Neural progenitor cell (in vitro differentiated cells): ENCODE results near the gene CSNK1G3. TPM values are rescaled to one million over a fixed set of nuclear protein-coding genes. Genes with fewer than 3 reads are reported as not detected.
"Not testable (repeated sequence)": the region's sequence is repeated elsewhere in the genome, so short reads cannot be mapped to it uniquely, and the experiment has no call there.

ENCODE experiments used
- DNase-seq: peaks from one replicate; pipeline ENCODE4 v3.0.0-alpha.2; 2016; ENCODE audit warnings: low spot score
- H2AFZ ChIP-seq: fragments of 200-600 bp; sonication (generic); replicated peaks from 2 replicates; pipeline ENCODE4 v1.6.1; 2016; ENCODE audit warnings: antibody characterized with exemption
- H3F3A ChIP-seq: fragments of 200-600 bp; sonication (generic); 2 replicates; pipeline ENCODE4 v1.6.1; 2016; ENCODE audit warnings: antibody characterized with exemption, low read depth
- H3K27ac ChIP-seq: fragments of 200-600 bp; sonication (generic); 2 replicates; pipeline ENCODE4 v1.5.1; 2016; ENCODE audit warnings: mild to moderate bottlenecking
- H3K27me3 ChIP-seq: fragments of 200-600 bp; sonication (generic); 2 replicates; pipeline ENCODE4 v1.6.1; 2016; ENCODE audit warnings: mild to moderate bottlenecking, moderate library complexity
- H3K36me3 ChIP-seq: fragments of 200-600 bp; sonication (generic); 2 replicates; pipeline ENCODE4 v1.5.1; 2016
- H3K4me1 ChIP-seq: fragments of 200-600 bp; sonication (generic); 2 replicates; pipeline ENCODE4 v1.6.1; 2016; ENCODE audit warnings: mixed run types
- H3K4me2 ChIP-seq: fragments of 200-600 bp; sonication (generic); 2 replicates; pipeline ENCODE4 v1.6.1; 2016
- H3K4me3 ChIP-seq: fragments of 200-600 bp; sonication (generic); 2 replicates; pipeline ENCODE4 v1.5.1; 2016
- H3K79me2 ChIP-seq: fragments of 200-600 bp; sonication (generic); 2 replicates; pipeline ENCODE4 v1.6.1; 2016; ENCODE audit warnings: low read depth
- H3K9ac ChIP-seq: fragments of 200-600 bp; sonication (generic); 2 replicates; pipeline ENCODE4 v1.6.1; 2016
- H3K9me3 ChIP-seq: fragments of 200-600 bp; sonication (generic); 2 replicates; pipeline ENCODE4 v1.5.1; 2016; ENCODE audit warnings: low read depth
- H4K20me1 ChIP-seq: fragments of 200-600 bp; sonication (generic); 2 replicates; pipeline ENCODE4 v1.6.1; 2016; ENCODE audit warnings: low read depth
- H3K27ac Mint-ChIP-seq: 3 replicates; pipeline ENCODE4 v1.8.0; 2021; ENCODE audit warnings: mixed read lengths
- H3K27me3 Mint-ChIP-seq: 2 replicates; pipeline ENCODE4 v1.8.0; 2022; ENCODE audit warnings: low read depth, mild to moderate bottlenecking, inconsistent platforms, moderate library complexity, mixed read lengths; ENCODE audit not compliant: insufficient read depth
- H3K36me3 Mint-ChIP-seq: 3 replicates; pipeline ENCODE4 v1.8.0; 2021; ENCODE audit warnings: mixed read lengths
- H3K4me1 Mint-ChIP-seq: 3 replicates; pipeline ENCODE4 v1.8.0; 2021; ENCODE audit warnings: mixed read lengths
- H3K4me3 Mint-ChIP-seq: 3 replicates; pipeline ENCODE4 v1.8.0; 2021; ENCODE audit warnings: mild to moderate bottlenecking, moderate library complexity, mixed read lengths
- H3K9me3 Mint-ChIP-seq: 3 replicates; pipeline ENCODE4 v1.8.0; 2020; ENCODE audit warnings: mixed read lengths
- CTCF ChIP-seq: fragments of 200-600 bp; sonication (generic); IDR thresholded peaks from 2 replicates; pipeline ENCODE4 v1.5.1; 2017; ENCODE audit warnings: antibody characterized with exemption, mild to moderate bottlenecking
- EZH2 ChIP-seq: fragments of 200-600 bp; sonication (generic); IDR thresholded peaks from 2 replicates; pipeline ENCODE4 v1.6.1; 2017; ENCODE audit warnings: antibody characterized with exemption, mild to moderate bottlenecking, moderate library complexity
- EZH2phosphoT487 ChIP-seq: fragments of 200-600 bp; sonication (generic); IDR thresholded peaks from 2 replicates; pipeline ENCODE4 v1.6.1; 2017; ENCODE audit warnings: antibody characterized with exemption
- total RNA-seq: library from RNA; depleted of rRNA; stranded (reverse); fragments of >200 nt; gene quantifications from 2 replicates; pipeline ENCODE4 v1.2.3, GENCODE V29; 2015; ENCODE audit warnings: low replicate concordance

CSNK1G3 gene
- total RNA-seq, 1 donor from 2014 or later, result 96.7 TPM

GRCh38 chr5:123485275-123485674 lies 26.7 kb upstream of the CSNK1G3 start:
- Histone ChIP-seq H4K20me1 (no peaks in the 10 kb centered on the region), H3K4me1 (no peaks in the 10 kb centered on the region), H3K36me3 (no peaks in the 10 kb centered on the region), H3K9ac (no peak overlapping the region), H3K27me3 (no peaks in the 10 kb centered on the region), H3F3A (no peaks in the 10 kb centered on the region), H3K9me3 (no peaks in the 10 kb centered on the region), H3K27ac (no peak overlapping the region), H3K79me2 (no peaks in the 10 kb centered on the region), H3K4me3 (no peak overlapping the region), H3K4me2 (no peak overlapping the region), H2AFZ (no peak overlapping the region)
- no peak for TF ChIP-seq CTCF
- TF ChIP-seq EZH2, result no peak
- TF ChIP-seq EZH2phosphoT487, result no peak
- Mint-ChIP-seq H3K27ac (no peak overlapping the region), H3K4me3 (no peak overlapping the region), H3K4me1 (peaks cover 14% of the 10 kb centered on the region), H3K36me3 (no peaks in the 10 kb centered on the region), H3K9me3 (no peaks in the 10 kb centered on the region), H3K27me3 (no peaks in the 10 kb centered on the region)
- DNase-seq, result no peak

DNA sequence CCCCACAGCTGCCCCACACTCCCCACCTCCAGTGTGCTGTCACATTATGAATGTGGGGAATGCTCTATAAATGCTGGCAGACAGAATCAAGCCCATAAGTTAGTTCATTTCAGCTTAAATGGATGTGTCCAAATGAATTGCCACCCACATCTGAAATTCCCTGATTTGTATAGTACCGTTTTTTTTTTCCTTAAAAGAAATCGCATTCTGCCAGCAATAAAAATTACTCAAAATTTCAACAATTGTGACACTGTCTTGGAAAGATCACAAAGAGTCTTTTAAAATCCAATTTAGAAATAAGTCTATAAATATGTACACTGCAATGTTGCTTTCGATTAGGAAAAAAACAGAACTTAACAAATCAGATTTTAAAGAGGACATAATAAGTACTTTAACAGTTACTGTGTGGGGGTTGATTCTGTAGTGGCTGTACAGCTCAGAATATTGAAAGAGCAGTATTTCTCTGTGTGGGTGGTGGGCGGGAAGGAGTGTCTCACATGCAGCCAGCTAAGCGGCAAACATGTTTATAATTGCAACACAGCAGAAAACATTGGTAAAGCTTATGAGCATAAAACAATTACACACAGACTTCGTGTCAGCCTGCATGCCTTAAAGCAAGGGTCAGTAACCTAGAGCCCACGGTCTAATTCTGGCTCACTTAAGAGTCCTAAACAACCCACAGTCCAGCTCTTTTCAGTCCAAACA lies 24.9 kb upstream of the CSNK1G3 start:
- no peak for DNase-seq
- Histone ChIP-seq H3K4me3 (no peak overlapping the region), H3K9ac (no peak overlapping the region), H3K36me3 (no peaks in the 10 kb centered on the region), H2AFZ (no peak overlapping the region), H3K79me2 (no peaks in the 10 kb centered on the region), H3F3A (no peaks in the 10 kb centered on the region), H3K27ac (no peak overlapping the region), H3K4me1 (no peaks in the 10 kb centered on the region), H3K4me2 (no peak overlapping the region), H4K20me1 (no peaks in the 10 kb centered on the region), H3K9me3 (no peaks in the 10 kb centered on the region), H3K27me3 (no peaks in the 10 kb centered on the region)
- peaks cover 14% of the 10 kb centered on the region for H3K4me1 Mint-ChIP-seq
- H3K9me3 Mint-ChIP-seq, result no peaks in the 10 kb centered on the region
- no peaks in the 10 kb centered on the region for H3K27me3 Mint-ChIP-seq
- no peak for TF ChIP-seq CTCF
- no peak for TF ChIP-seq EZH2phosphoT487
- TF ChIP-seq EZH2, result no peak
- H3K4me3 Mint-ChIP-seq, result no peak overlapping the region
- no peak overlapping the region for H3K27ac Mint-ChIP-seq
- no peaks in the 10 kb centered on the region for H3K36me3 Mint-ChIP-seq

DNA sequence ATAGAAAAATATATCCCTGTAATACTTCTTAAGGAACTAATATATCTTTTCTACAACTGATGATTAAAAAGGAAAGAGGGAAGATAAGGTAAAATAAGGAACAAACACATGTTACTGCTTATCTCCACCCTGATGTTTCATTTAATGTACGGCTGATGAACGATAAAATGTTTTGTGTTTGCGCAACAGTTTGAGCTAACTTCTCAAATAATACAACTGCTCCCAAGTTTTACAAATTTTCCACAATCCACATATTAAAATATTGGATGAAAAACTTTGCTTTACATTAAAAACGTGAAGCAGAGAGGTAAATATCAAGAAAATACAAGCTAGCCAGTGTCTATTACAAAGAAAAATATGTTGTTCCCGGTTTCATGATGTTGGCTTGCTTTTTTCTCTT lies 21.0 kb upstream of the CSNK1G3 start:
- Histone ChIP-seq H3K27ac (no peak overlapping the region), H3K4me2 (no peak overlapping the region), H3K36me3 (no peaks in the 10 kb centered on the region), H3K79me2 (no peaks in the 10 kb centered on the region), H3K9ac (no peak overlapping the region), H3F3A (no peaks in the 10 kb centered on the region), H2AFZ (no peak overlapping the region), H3K9me3 (no peaks in the 10 kb centered on the region), H3K4me1 (no peaks in the 10 kb centered on the region), H3K27me3 (no peaks in the 10 kb centered on the region), H4K20me1 (no peaks in the 10 kb centered on the region), H3K4me3 (no peak overlapping the region)
- H3K36me3 Mint-ChIP-seq, result no peaks in the 10 kb centered on the region
- H3K9me3 Mint-ChIP-seq, result no peaks in the 10 kb centered on the region
- TF ChIP-seq EZH2phosphoT487 (no peak), EZH2 (no peak), CTCF (no peak)
- no peak overlapping the region for H3K27ac Mint-ChIP-seq
- no peak for DNase-seq
- H3K4me1 Mint-ChIP-seq, result peaks cover 14% of the 10 kb centered on the region
- no peak overlapping the region for H3K4me3 Mint-ChIP-seq
- H3K27me3 Mint-ChIP-seq, result no peaks in the 10 kb centered on the region

DNA sequence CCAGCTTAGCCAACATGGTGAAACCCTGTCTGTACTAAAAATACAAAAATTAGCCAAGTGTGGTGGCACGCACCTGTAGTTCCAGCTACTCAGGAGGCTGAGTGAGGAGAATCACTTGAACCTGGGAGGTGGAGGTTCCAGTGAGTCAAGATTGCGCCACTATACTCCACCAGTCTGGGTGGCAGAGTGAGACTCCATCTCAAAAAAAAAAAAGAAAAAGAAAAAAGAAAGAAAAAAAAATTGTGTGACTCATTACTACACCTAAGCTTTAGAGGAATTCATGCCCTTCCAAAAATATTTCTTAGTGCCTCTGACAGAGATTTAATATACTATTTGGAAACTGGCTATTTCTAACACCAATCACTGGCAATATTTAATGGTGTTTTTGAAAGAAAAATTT lies 16.8 kb upstream of the CSNK1G3 start:
- not testable (repeated sequence) for H3K36me3 ChIP-seq, H3K27me3 ChIP-seq, H3K4me3 ChIP-seq, DNase-seq, H3K27me3 Mint-ChIP-seq, H3K79me2 ChIP-seq, H3K27ac Mint-ChIP-seq, H3K4me1 Mint-ChIP-seq, H3K36me3 Mint-ChIP-seq, H3K9me3 ChIP-seq, H3K4me2 ChIP-seq, H3F3A ChIP-seq, H3K4me1 ChIP-seq, H3K9ac ChIP-seq, H2AFZ ChIP-seq, H3K9me3 Mint-ChIP-seq, H3K4me3 Mint-ChIP-seq, H3K27ac ChIP-seq, H4K20me1 ChIP-seq
